ENCODE data around the gene ROR2.

DNA sequence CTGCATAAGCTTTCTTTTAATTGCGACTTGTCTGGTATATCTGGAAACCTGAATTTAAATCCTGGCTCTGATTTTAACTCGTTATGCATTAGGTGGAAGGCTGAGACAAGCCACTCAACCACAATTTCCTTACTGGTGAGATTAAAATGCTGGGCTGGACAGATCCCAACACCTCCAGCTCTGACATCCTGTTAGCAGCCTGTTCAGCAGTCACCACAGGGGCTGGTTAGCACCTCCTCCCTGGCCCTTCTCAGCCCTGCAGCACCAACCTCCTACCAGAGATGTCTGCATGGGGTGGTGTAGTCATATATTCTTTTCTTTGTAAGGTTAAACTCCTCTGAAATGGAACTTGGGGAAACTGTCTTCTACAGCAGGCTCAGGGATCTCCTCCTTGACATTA, 369.9 kb downstream of the ROR2 start:
- no peak for TF ChIP-seq KLF6 (CRISPR knock-in tag; IDR thresholded peaks at IDR 0.05)
- no peak for TF ChIP-seq NPAS2 (CRISPR knock-in tag; IDR thresholded peaks at IDR 0.05; ENCODE audit: borderline replicate concordance)
- no peak for TF ChIP-seq POLR2A (IDR thresholded peaks at IDR 0.05; ENCODE audit: insufficient read depth in 1 of 2, low read depth in 2 of 2, low read length in 2 of 2)
- TF ChIP-seq ZNF274 (CRISPR knock-in tag; IDR thresholded peaks at IDR 0.05), result no peak
- no peak for TF ChIP-seq EP300 (IDR thresholded peaks at IDR 0.05; ENCODE audit: low read depth in 2 of 2, low read length in 2 of 2)
- no peak for TF ChIP-seq EP300 (CRISPR knock-in tag; IDR thresholded peaks at IDR 0.05; ENCODE audit: borderline replicate concordance)
- TF ChIP-seq ELF1 (CRISPR knock-in tag; IDR thresholded peaks at IDR 0.05), result no peak
- TF ChIP-seq PHF20 (CRISPR knock-in tag; IDR thresholded peaks at IDR 0.05), result no peak
- TF ChIP-seq, protein P1, sequence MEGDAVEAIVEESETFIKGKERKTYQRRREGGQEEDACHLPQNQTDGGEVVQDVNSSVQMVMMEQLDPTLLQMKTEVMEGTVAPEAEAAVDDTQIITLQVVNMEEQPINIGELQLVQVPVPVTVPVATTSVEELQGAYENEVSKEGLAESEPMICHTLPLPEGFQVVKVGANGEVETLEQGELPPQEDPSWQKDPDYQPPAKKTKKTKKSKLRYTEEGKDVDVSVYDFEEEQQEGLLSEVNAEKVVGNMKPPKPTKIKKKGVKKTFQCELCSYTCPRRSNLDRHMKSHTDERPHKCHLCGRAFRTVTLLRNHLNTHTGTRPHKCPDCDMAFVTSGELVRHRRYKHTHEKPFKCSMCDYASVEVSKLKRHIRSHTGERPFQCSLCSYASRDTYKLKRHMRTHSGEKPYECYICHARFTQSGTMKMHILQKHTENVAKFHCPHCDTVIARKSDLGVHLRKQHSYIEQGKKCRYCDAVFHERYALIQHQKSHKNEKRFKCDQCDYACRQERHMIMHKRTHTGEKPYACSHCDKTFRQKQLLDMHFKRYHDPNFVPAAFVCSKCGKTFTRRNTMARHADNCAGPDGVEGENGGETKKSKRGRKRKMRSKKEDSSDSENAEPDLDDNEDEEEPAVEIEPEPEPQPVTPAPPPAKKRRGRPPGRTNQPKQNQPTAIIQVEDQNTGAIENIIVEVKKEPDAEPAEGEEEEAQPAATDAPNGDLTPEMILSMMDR (CRISPR knock-in tag; IDR thresholded peaks at IDR 0.05), result no peak
- TF ChIP-seq, protein P2, sequence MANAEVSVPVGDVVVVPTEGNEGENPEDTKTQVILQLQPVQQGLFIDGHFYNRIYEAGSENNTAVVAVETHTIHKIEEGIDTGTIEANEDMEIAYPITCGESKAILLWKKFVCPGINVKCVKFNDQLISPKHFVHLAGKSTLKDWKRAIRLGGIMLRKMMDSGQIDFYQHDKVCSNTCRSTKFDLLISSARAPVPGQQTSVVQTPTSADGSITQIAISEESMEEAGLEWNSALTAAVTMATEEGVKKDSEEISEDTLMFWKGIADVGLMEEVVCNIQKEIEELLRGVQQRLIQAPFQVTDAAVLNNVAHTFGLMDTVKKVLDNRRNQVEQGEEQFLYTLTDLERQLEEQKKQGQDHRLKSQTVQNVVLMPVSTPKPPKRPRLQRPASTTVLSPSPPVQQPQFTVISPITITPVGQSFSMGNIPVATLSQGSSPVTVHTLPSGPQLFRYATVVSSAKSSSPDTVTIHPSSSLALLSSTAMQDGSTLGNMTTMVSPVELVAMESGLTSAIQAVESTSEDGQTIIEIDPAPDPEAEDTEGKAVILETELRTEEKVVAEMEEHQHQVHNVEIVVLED (CRISPR knock-in tag; IDR thresholded peaks at IDR 0.05; ENCODE audit: borderline replicate concordance), result no peak
- TF ChIP-seq SP1 (IDR thresholded peaks at IDR 0.05), result no peak
- no peak for TF ChIP-seq SP1 (CRISPR knock-in tag; IDR thresholded peaks at IDR 0.05)
- TF ChIP-seq PHF8 (CRISPR knock-in tag; IDR thresholded peaks at IDR 0.05), result no peak
- TF ChIP-seq EZH2 (conservative IDR thresholded peaks at IDR 0.05; ENCODE audit: low read depth, low read length), result no peak
- no peak for TF ChIP-seq NR3C1 (CRISPR knock-in tag; IDR thresholded peaks at IDR 0.05)
